ENCODE data around the gene RIMOC1.

- no peak for TF ChIP-seq CTCF (IDR thresholded peaks at IDR 0.05)
- TF ChIP-seq POLR2A (IDR thresholded peaks at IDR 0.05): no peak
Observed at GRCh38 chr5:41857989-41858388, 46.2 kb upstream of the RIMOC1 start.
